GM12873 (cell line): ENCODE data around the gene PCSK7.

ENCODE experiments used
- CTCF ChIP-seq: IDR thresholded peaks from 2 replicates; pipeline ENCODE4 v1.5.1; 2012; ENCODE audit warnings: low read depth, mild to moderate bottlenecking, moderate library complexity, low read length, control low read depth; ENCODE audit not compliant: insufficient read depth; ENCODE audit errors: missing control alignments

Gene PCSK7

DNA sequence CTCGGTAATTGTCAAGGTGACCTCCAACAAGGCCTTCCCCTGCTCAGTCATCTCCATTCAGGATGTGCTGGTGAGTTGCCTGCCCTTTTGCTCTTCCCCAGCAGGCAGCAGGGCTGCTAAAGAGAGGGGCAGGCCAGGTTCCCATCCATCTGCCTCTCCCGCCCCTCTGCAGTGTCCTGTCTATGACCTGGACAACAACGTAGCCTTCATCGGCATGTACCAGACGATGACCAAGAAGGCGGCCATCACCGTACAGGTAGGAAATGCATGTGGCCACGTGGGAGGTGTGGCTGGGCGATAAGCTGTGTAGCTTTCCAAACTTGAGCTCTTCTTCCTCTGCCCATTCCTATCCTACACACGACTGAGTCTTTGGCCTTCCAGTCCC, 49.3 kb downstream of the PCSK7 start:
- TF ChIP-seq CTCF = no peak

DNA sequence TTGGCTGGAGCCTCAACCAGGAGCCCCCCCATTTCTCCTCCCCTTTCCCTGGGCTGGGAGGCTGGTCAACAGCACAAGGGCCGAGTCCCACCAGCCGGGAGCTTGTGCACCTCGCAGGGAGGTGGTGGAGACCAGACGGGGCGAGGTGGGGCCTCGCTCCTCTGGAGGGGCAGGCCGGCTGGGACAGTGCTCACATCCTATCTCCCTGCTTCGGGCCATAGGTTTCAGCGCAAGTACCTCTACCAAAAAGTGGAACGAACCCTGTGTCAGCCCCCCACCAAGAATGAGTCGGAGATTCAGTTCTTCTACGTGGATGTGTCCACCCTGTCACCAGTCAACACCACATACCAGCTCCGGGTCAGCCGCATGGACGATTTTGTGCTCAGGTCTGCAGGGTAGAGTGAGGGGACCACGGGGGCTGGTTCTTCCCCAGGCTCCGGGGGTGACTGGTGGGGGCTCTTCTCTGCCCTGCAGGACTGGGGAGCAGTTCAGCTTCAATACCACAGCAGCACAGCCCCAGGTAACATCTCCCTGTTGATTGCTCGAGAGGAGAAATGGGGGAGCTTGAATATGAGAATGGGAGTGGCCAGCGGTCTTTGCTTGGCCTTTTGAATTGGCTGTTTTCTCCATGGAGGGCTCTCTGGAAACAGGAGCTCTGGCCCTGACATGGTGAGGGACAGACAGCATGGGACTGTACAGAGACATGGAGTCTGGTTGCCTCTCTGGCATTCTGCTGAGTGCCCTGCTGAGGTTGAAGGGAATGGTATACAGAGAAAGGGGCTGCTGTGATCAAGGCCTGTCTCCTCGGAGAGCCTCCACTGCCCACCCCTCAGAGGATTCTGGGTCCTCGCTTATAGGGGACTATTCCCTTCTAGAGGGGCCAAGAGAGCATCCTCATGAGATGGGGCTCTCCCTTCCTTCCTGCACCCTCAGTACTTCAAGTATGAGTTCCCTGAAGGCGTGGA, 50.0 kb downstream of the PCSK7 start:
- TF ChIP-seq CTCF = no peak

DNA sequence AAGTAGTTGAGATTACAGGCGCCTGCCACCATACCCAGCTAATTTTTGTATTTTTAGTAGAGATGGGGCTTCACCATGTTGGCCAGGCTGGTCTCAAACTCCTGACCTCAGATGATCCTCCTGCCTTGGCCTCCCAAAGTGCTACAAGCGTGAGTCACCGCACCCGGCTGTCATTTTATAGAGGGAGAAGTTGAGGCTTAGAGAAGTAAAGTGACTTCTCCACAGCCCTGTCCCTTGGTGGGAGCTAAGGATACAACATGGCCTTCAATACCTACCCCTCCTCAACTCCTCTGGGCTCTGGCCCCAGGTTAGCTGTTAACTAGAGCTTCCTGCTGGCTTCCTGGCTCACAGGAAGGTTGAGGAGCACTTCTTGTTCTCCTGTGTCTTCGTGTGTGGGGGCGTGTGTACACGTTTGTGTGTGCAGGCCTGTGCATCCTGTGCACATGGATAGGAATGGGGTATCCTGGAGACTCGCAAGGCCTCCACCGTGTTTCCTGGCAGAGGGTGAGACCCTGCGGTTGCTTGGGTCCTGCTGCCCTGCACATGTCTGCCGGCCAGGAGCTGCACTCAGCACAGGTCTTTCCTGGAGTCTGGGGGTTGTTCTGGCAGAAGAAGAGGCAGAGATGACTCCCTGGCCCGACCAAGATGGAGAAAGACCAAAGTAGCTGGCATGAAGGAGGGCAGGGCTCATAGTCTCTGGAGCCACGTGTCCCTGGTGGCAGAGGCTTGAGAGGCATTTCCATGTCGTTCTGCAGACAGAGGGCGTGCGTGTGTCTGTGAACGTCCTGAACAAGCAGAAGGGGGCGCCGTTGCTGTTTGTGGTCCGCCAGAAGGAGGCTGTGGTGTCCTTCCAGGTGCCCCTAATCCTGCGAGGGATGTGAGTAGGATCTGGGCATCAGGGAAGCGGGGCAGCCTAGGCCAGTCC, 51.0 kb downstream of the PCSK7 start:
- TF ChIP-seq CTCF = peak; percentile 97

- no peak for TF ChIP-seq CTCF
These were observed 51.9 kb downstream of the PCSK7 start for GRCh38 chr11:117180020-117180419.

GRCh38 chr11:117179048-117179999, 52.5 kb downstream of the PCSK7 start:
- TF ChIP-seq CTCF = no peak

DNA sequence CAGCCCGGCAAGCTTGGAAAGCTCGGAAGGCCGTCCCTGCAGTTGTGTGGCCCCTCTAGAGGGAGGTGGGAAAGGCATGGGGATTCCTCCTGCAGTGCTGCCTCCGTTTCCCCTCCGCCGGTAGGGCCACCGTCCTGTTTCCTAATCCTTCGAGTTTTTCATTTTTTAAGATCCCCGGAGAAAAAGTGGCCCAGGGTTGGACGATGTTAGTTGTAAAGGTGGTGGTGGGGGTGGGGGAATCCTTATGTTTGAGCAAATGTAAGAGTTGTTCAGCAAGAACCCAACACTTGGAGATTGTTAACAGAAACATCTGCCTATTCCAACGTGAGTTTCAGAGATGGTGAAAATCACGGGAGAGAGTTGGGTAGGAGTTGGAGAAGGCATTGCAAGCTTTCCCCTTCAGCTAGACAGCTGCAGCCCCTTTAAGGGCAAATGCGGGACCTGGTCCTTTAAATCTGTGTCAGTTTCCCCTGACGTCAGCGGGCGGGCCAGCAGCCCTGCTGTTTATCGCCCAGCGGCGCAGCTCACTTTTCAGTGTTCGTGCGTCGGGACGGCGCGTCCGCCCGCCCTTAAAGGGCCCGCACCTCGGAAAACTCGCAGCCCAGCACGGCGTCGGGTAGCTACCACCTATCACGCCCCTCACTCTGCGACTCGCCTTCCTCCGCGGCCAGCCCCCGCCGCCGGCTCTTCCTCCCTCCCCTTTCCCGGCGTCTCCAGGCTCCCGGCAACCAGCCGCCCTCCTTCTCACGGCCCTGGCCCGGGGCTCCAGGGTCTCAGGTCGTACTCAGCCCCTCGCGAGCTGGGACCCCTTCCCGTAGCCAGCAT, 53.5 kb downstream of the PCSK7 start, which contains the start of gene SIDT2:
SIDT2 (plus strand) TSS at position 534 of the 825 bp plus-strand sequence. CDS start 521 bp downstream, outside the sequence.
- no peak for TF ChIP-seq CTCF
